GM23338 (cell line): ENCODE data around the gene TCHH. TPM values are rescaled to one million over a fixed set of nuclear protein-coding genes. Genes with fewer than 3 reads are reported as not detected.

Source experiments
- ATAC-seq: fragments of 200-7000 bp; cut with Tn5 transposase; 3 replicates; pipeline ENCODE4 v1.9.1; 2020
- DNase-seq: peaks from one replicate; pipeline ENCODE4 v3.0.0-alpha.2; 2015; ENCODE audit warnings: low spot score
- H2AFZ ChIP-seq: fragments of 200-600 bp; sonication (generic); 2 replicates; pipeline ENCODE4 v1.8.0; 2016; ENCODE audit warnings: antibody characterized with exemption, mild to moderate bottlenecking, moderate library complexity
- H3F3A ChIP-seq: fragments of 200-600 bp; sonication (generic); replicated peaks from 2 replicates; pipeline ENCODE4 v1.8.0; 2017; ENCODE audit warnings: antibody characterized with exemption, mixed run types, low read depth
- H3K27ac ChIP-seq: fragments of 200-600 bp; sonication (generic); 2 replicates; pipeline ENCODE4 v1.6.1; 2016; ENCODE audit warnings: low read depth
- H3K27me3 ChIP-seq: fragments of 200-600 bp; sonication (generic); 2 replicates; pipeline ENCODE4 v1.8.0; 2016; ENCODE audit warnings: mild to moderate bottlenecking, mixed run types, moderate library complexity; ENCODE audit not compliant: insufficient read depth
- H3K36me3 ChIP-seq: fragments of 200-600 bp; sonication (generic); 2 replicates; pipeline ENCODE4 v1.8.0; 2016; ENCODE audit warnings: mild to moderate bottlenecking; ENCODE audit not compliant: insufficient read depth
- H3K4me1 ChIP-seq: fragments of 200-600 bp; sonication (generic); 2 replicates; pipeline ENCODE4 v1.8.0; 2016; ENCODE audit warnings: mild to moderate bottlenecking, moderate library complexity; ENCODE audit not compliant: insufficient read depth
- H3K4me2 ChIP-seq: fragments of 200-600 bp; sonication (generic); 2 replicates; pipeline ENCODE4 v1.7.1; 2017; ENCODE audit warnings: mixed run types
- H3K4me3 ChIP-seq: fragments of 200-600 bp; sonication (generic); 2 replicates; pipeline ENCODE4 v1.6.1; 2016; ENCODE audit warnings: mixed run types
- H3K79me2 ChIP-seq: fragments of 200-600 bp; sonication (generic); replicated peaks from 2 replicates; pipeline ENCODE4 v1.8.0; 2017; ENCODE audit warnings: mild to moderate bottlenecking; ENCODE audit not compliant: insufficient read depth
- H3K9me2 ChIP-seq: fragments of 200-600 bp; sonication (generic); 2 replicates; pipeline ENCODE4 v1.8.0; 2017; ENCODE audit not compliant: insufficient read depth
- H4K20me1 ChIP-seq: fragments of 200-600 bp; sonication (generic); replicated peaks from 2 replicates; pipeline ENCODE4 v1.8.0; 2017; ENCODE audit warnings: mild to moderate bottlenecking; ENCODE audit not compliant: insufficient read depth
- H3K27ac Mint-ChIP-seq: 2 replicates; pipeline ENCODE4 v1.8.0; 2020; ENCODE audit warnings: inconsistent platforms, mild to moderate bottlenecking, moderate library complexity, mixed read lengths
- H3K27me3 Mint-ChIP-seq: 3 replicates; pipeline ENCODE4 v1.8.0; 2022; ENCODE audit warnings: low read depth, mild to moderate bottlenecking, moderate library complexity, mixed read lengths, inconsistent platforms; ENCODE audit not compliant: insufficient read depth, poor library complexity
- H3K36me3 Mint-ChIP-seq: 3 replicates; pipeline ENCODE4 v1.8.0; 2021; ENCODE audit warnings: low read depth, mild to moderate bottlenecking, inconsistent platforms, moderate library complexity, mixed read lengths
- H3K4me1 Mint-ChIP-seq: 3 replicates; pipeline ENCODE4 v1.8.0; 2020; ENCODE audit warnings: mild to moderate bottlenecking, inconsistent platforms, mixed read lengths
- H3K4me3 Mint-ChIP-seq: 3 replicates; pipeline ENCODE4 v1.8.0; 2021; ENCODE audit warnings: moderate library complexity, mild to moderate bottlenecking, inconsistent platforms, mixed read lengths
- H3K9me3 Mint-ChIP-seq: 3 replicates; pipeline ENCODE4 v1.8.0; 2020; ENCODE audit warnings: moderate library complexity, mild to moderate bottlenecking, inconsistent platforms, mixed read lengths
- CREB1 ChIP-seq: fragments of 250-450 bp; sonication (Bioruptor Pico); IDR thresholded peaks from 2 replicates; pipeline ENCODE4 v1.5.0; 2020; ENCODE audit warnings: low read depth, mild to moderate bottlenecking, moderate library complexity
- CTCF ChIP-seq, 2 experiments: fragments of 200-600 bp in 1 of 2; sonication (generic) in 1 of 2; conservative IDR thresholded peaks; 2 replicates each; pipeline versions ENCODE4 v1.5.1 to v1.6.1; 2016 to 2017; ENCODE audit warnings: antibody characterized with exemption in 2 of 2, low read depth in 2 of 2, mild to moderate bottlenecking in 2 of 2, moderate library complexity in 1 of 2
- ETS1 ChIP-seq: IDR thresholded peaks from 2 replicates; pipeline ENCODE4 v1.6.1; 2016; ENCODE audit warnings: antibody characterized with exemption
- EZH2 ChIP-seq: fragments of 200-600 bp; sonication (generic); IDR thresholded peaks from one replicate; pipeline ENCODE4 v1.8.0; 2017; ENCODE audit warnings: antibody characterized with exemption, mild to moderate bottlenecking, low read depth; ENCODE audit not compliant: unreplicated experiment
- EZH2phosphoT487 ChIP-seq: fragments of 200-600 bp; sonication (generic); IDR thresholded peaks from one replicate; pipeline ENCODE4 v1.8.1; 2018; ENCODE audit warnings: antibody characterized with exemption; ENCODE audit not compliant: unreplicated experiment
- JUNB ChIP-seq: IDR thresholded peaks from one replicate; pipeline ENCODE4 v1.6.1; 2016; ENCODE audit warnings: antibody characterized with exemption; ENCODE audit not compliant: unreplicated experiment
- NANOG ChIP-seq: IDR thresholded peaks from 2 replicates; pipeline ENCODE4 v1.6.1; 2016; ENCODE audit warnings: antibody characterized with exemption, borderline replicate concordance
- POLR2AphosphoS5 ChIP-seq: IDR thresholded peaks from 2 replicates; pipeline ENCODE4 v1.6.1; 2016; ENCODE audit warnings: antibody characterized with exemption, low read depth
- REST ChIP-seq: IDR thresholded peaks from one replicate; pipeline ENCODE4 v1.6.1; 2018; ENCODE audit warnings: antibody characterized with exemption; ENCODE audit not compliant: unreplicated experiment
- STAT1 ChIP-seq: IDR thresholded peaks from one replicate; pipeline ENCODE4 v1.6.1; 2016; ENCODE audit warnings: antibody characterized with exemption; ENCODE audit not compliant: unreplicated experiment
- ZNF114 ChIP-seq: fragments of 250-450 bp; sonication (Bioruptor Pico); IDR thresholded peaks from 2 replicates; pipeline ENCODE4 v1.5.0; 2020; ENCODE audit warnings: mild to moderate bottlenecking, moderate library complexity
- ZNF331 ChIP-seq: fragments of 250-450 bp; sonication (Bioruptor Pico); IDR thresholded peaks from 2 replicates; pipeline ENCODE4 v1.5.0; 2020; ENCODE audit warnings: low read depth, mild to moderate bottlenecking, moderate library complexity
- ZNF462 ChIP-seq: fragments of 250-450 bp; sonication (Bioruptor Pico); IDR thresholded peaks from 2 replicates; pipeline ENCODE4 v1.5.0; 2020; ENCODE audit warnings: mild to moderate bottlenecking, moderate library complexity
- polyA plus RNA-seq: library from polyadenylated mRNA; unstranded; fragments of >200 nt; fragmentation: Nextera tagmentation; extraction: Ambion mirVana; gene quantifications from 2 replicates; pipeline ENCODE4 v1.2.1, GENCODE V29; 2016
- total RNA-seq: library from RNA; depleted of rRNA; stranded (reverse); fragments of >200 nt; shearing (Covaris generic); gene quantifications from 2 replicates; pipeline ENCODE4 v1.2.3, GENCODE V29; 2014

TCHH gene
- total and polyA plus RNA-seq, 2 experiments from 2014 or later: 0.38 to 0.42 TPM

- no peak for ATAC-seq
- H3K4me3 ChIP-seq: no peak overlapping the region
- H3K79me2 ChIP-seq: no peaks in the 10 kb centered on the region
- H3K4me2 ChIP-seq: no peak overlapping the region
- no peaks in the 10 kb centered on the region for H3K36me3 ChIP-seq
- H3K9me2 ChIP-seq: no peaks in the 10 kb centered on the region; the same call in 1 of the 2 replicates
- peaks cover 3% of the 10 kb centered on the region for H3K27me3 Mint-ChIP-seq
- H3K27ac ChIP-seq: no peak overlapping the region
- H3K27ac Mint-ChIP-seq: no peak overlapping the region
- no peaks in the 10 kb centered on the region; the same call in 2 of the 3 replicates for H3K9me3 Mint-ChIP-seq
- H3K4me1 ChIP-seq: no peaks in the 10 kb centered on the region
- DNase-seq: no peak
- no peak overlapping the region for H3K4me3 Mint-ChIP-seq
- no peak overlapping the region for H2AFZ ChIP-seq
- no peaks in the 10 kb centered on the region for H3F3A ChIP-seq
- no peaks in the 10 kb centered on the region for H3K27me3 ChIP-seq
- H4K20me1 ChIP-seq: no peaks in the 10 kb centered on the region
- peaks cover 2% of the 10 kb centered on the region; the same call in 2 of the 3 replicates for H3K4me1 Mint-ChIP-seq
- no peaks in the 10 kb centered on the region for H3K36me3 Mint-ChIP-seq
- TF ChIP-seq ZNF331 (CRISPR knock-in tag) (no peak), REST (no peak), EZH2 (no peak), EZH2phosphoT487 (no peak), CTCF (conservative IDR thresholded peaks at IDR 0.05; ENCODE audit: low read depth in 2 of 2) (no peak), CREB1 (CRISPR knock-in tag) (no peak), NANOG (no peak), ZNF462 (no peak), POLR2AphosphoS5 (no peak), ETS1 (no peak), STAT1 (no peak), JUNB (no peak), ZNF114 (no peak)
Measured at GRCh38 chr1:152164517-152165136, 49.4 kb upstream of the TCHH start.
